Suprapubic skin (tissue), 4 donors: ENCODE measurements around the gene MPHOSPH6. TPM values are rescaled to one million over a fixed set of nuclear protein-coding genes. Genes with fewer than 3 reads are reported as not detected.

ENCODE experiments used
- DNase-seq, 2 donors: peaks; one replicate each; pipeline ENCODE4 v3.0.0-alpha.2; 2019; ENCODE audit warnings: low spot score in 2 of 2
- H3K27ac ChIP-seq: fragments of 200-600 bp; sonication (generic); one replicate; pipeline ENCODE4 v1.5.1; 2019
- H3K27me3 ChIP-seq: fragments of 200-600 bp; sonication (generic); one replicate; pipeline ENCODE4 v1.5.1; 2019
- H3K36me3 ChIP-seq: fragments of 200-600 bp; sonication (generic); one replicate; pipeline ENCODE4 v1.5.1; 2019
- H3K4me1 ChIP-seq: fragments of 200-600 bp; sonication (generic); one replicate; pipeline ENCODE4 v1.5.1; 2019
- H3K4me3 ChIP-seq: fragments of 200-600 bp; sonication (generic); one replicate; pipeline ENCODE4 v1.5.1; 2019; ENCODE audit warnings: mild to moderate bottlenecking
- H3K9me3 ChIP-seq: fragments of 200-600 bp; sonication (generic); one replicate; pipeline ENCODE4 v1.5.1; 2019
- EP300 ChIP-seq: sonication (generic); formaldehyde crosslinking; IDR thresholded peaks from one replicate; pipeline ENCODE4 v1.6.1; 2017; ENCODE audit warnings: antibody characterized with exemption
- POLR2A ChIP-seq, 2 donors: fragments of 450-650 bp; IDR thresholded peaks; one replicate each; pipeline ENCODE4 v1.6.1; 2017; ENCODE audit warnings: antibody characterized with exemption in 2 of 2, mild to moderate bottlenecking in 2 of 2, moderate library complexity in 2 of 2
- POLR2AphosphoS5 ChIP-seq, 3 donors: sonication (generic); formaldehyde crosslinking; IDR thresholded peaks; one replicate each; pipeline ENCODE4 v1.6.1; 2017; ENCODE audit warnings: antibody characterized with exemption in 3 of 3
- WGBS: methylation state at CpG from one replicate; pipeline ENCODE4 v1.1.5; 2018; 5-methylcytosine and 5-hydroxymethylcytosine counted together
- total RNA-seq, 4 donors: library from RNA; depleted of rRNA; stranded (reverse); fragments of >200 nt; gene quantifications; one replicate each; pipeline ENCODE4 v1.1.0, GENCODE V29; 2016
- TF ChIP-seq, protein P1 (sequence below), 2 donors: fragments of 200-600 bp in 1 of 2; fragments of 450-650 bp in 1 of 2; sonication (generic) in 1 of 2; IDR thresholded peaks; one replicate each; pipeline ENCODE4 v1.5.1; 2016 to 2019; ENCODE audit warnings: antibody characterized with exemption in 2 of 2, mild to moderate bottlenecking in 1 of 2, moderate library complexity in 1 of 2

Gene MPHOSPH6
- total RNA-seq, 4 donors from 2014 or later = 26.2 to 58.0 (median 33.5) TPM

DNA sequence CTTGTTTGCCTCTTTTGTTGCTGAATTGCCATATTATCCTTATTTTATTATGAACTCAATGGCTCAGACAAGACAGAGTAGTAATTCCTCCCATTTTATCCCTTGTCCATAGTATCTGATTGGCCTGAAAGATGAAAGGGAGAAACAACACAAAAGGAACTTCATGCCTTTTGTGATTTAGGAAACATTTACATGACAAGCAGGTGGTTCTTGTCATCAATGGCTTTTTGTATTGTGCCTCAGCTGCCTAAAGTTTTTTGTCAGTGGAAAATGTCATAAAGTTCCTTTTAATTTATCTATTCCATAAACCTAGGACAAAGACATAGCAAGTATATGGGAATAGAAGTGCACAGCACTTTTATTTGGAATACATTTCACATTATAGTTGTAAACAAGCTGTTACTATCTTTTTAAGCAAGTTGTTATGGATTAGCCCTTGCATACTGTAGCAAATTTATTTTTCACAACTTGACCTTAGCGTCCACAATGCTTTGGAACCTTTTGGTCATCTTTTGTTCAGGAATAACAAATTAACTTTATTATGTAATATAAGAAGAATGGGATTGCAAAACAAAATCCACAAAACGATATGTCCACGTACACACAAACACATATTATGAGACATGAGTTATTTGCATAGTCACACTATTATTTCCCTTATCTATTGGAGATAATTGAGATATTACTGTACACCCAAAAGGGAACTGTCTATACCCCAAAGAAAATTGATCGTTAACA, 12.4 kb upstream of the MPHOSPH6 start:
- Histone ChIP-seq H3K9me3 (no peaks in the 10 kb centered on the region), H3K4me1 (no peaks in the 10 kb centered on the region), H3K4me3 (no peak overlapping the region), H3K27ac (no peak overlapping the region), H3K27me3 (peaks cover 9% of the 10 kb centered on the region), H3K36me3 (no peaks in the 10 kb centered on the region)
- TF ChIP-seq POLR2A (IDR thresholded peaks at IDR 0.05) (no peak), EP300 (no peak)
- TF ChIP-seq, protein P1, sequence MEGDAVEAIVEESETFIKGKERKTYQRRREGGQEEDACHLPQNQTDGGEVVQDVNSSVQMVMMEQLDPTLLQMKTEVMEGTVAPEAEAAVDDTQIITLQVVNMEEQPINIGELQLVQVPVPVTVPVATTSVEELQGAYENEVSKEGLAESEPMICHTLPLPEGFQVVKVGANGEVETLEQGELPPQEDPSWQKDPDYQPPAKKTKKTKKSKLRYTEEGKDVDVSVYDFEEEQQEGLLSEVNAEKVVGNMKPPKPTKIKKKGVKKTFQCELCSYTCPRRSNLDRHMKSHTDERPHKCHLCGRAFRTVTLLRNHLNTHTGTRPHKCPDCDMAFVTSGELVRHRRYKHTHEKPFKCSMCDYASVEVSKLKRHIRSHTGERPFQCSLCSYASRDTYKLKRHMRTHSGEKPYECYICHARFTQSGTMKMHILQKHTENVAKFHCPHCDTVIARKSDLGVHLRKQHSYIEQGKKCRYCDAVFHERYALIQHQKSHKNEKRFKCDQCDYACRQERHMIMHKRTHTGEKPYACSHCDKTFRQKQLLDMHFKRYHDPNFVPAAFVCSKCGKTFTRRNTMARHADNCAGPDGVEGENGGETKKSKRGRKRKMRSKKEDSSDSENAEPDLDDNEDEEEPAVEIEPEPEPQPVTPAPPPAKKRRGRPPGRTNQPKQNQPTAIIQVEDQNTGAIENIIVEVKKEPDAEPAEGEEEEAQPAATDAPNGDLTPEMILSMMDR (IDR thresholded peaks at IDR 0.05) = no peak
- no peak for DNase-seq
- WGBS = 72% methylated on average over 4 of the region's 4 CpGs

DNA sequence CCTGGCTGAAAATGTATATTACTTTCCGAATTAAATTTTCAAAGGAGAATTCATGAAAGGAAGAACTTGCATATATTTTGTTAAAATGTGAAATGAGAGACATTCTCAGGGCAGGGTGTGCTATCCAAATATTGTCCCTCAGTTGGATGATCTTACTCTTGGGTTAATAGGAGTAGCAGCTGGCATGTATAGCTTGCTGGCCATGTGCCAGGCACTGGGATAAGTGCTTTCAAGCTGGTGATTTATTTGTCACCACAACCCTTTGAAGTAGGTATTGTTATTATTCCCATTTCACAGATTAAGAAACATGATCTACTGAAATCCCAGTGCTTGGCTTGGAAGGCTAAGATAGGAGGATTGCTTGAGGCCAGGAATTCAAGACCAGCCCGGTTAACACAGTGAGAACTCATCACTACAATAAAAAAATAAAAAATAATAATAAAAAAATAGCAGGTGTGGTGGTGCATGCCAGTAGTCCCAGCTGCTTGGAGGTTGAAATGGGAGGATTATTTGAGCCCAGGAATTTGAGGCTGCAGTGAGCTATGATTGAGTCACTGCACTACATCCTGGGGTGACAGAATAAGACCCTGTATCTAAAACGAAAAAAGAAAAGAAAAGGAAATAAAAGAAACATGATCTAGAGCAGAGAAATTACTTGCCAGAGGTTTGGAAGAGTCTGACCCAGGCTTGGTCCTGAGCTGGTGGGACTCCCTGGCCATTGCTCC, 11.6 kb upstream of the MPHOSPH6 start:
- Histone ChIP-seq H3K4me3 (no peak overlapping the region), H3K27ac (no peak overlapping the region), H3K36me3 (no peaks in the 10 kb centered on the region), H3K9me3 (no peaks in the 10 kb centered on the region), H3K27me3 (peaks cover 9% of the 10 kb centered on the region), H3K4me1 (no peaks in the 10 kb centered on the region)
- DNase-seq = no peak
- TF ChIP-seq, protein P1 (IDR thresholded peaks at IDR 0.05) = no peak
- TF ChIP-seq POLR2AphosphoS5 (IDR thresholded peaks at IDR 0.05) (no peak), EP300 (no peak), POLR2A (IDR thresholded peaks at IDR 0.05) (no peak)
- 74% methylated on average over 3 of the region's 3 CpGs for WGBS

DNA sequence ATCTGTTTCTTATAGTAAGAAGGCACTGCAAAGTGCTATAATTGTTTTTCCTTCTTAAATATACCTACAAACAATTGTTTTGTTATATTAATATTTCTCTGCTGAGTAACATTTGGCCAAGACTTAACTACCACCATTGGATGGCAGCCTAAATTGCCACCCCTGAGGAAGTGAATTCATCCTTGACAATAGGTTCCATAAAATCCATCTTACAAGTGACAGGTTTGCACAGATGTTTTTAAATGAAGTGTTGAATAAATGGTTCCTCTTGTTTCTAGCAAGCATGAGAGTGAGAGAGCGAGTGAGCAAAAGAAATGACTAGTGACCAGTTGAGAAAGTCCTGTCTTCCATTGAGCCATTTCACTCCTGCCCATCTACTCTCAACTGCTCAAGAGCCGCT, 8.3 kb upstream of the MPHOSPH6 start:
- WGBS = 90% methylated on average over 2 of the region's 2 CpGs
- DNase-seq = no peak
- Histone ChIP-seq H3K9me3 (no peaks in the 10 kb centered on the region), H3K27me3 (peaks cover 5% of the 10 kb centered on the region), H3K4me3 (no peak overlapping the region), H3K36me3 (no peaks in the 10 kb centered on the region), H3K27ac (no peak overlapping the region), H3K4me1 (no peaks in the 10 kb centered on the region)
- TF ChIP-seq, protein P1 (IDR thresholded peaks at IDR 0.05) = no peak
- TF ChIP-seq POLR2AphosphoS5 (IDR thresholded peaks at IDR 0.05) (no peak), EP300 (no peak), POLR2A (IDR thresholded peaks at IDR 0.05) (no peak)

DNA sequence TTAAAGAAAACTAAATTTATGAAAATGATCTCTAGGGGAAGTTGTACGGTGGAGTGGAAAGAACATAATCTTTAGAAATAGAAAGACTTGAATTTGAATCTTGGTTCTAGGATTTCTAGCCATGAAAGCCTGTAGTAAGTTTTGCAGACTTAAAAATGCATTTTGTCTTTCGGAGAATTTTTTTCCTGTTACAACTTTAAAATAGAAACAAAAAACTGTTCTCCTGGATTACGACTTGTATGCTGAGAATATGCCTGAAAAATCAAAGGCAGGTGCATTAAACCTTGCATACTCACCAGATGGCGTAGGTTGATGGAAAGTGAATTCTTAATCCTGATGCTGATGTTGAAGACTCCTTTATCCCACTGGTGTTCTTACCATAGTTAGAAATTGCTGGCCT, 7.5 kb upstream of the MPHOSPH6 start:
- no peaks in the 10 kb centered on the region for H3K36me3 ChIP-seq
- H3K27me3 ChIP-seq = peaks cover 5% of the 10 kb centered on the region
- H3K27ac ChIP-seq = no peak overlapping the region
- no peaks in the 10 kb centered on the region for H3K9me3 ChIP-seq
- H3K4me1 ChIP-seq = no peaks in the 10 kb centered on the region
- WGBS = 90% methylated on average over 4 of the region's 4 CpGs
- H3K4me3 ChIP-seq = no peak overlapping the region
- DNase-seq = no peak
- TF ChIP-seq POLR2A (IDR thresholded peaks at IDR 0.05) (no peak), POLR2AphosphoS5 (IDR thresholded peaks at IDR 0.05) (no peak), EP300 (no peak)
- TF ChIP-seq, protein P1 (IDR thresholded peaks at IDR 0.05) = no peak

DNA sequence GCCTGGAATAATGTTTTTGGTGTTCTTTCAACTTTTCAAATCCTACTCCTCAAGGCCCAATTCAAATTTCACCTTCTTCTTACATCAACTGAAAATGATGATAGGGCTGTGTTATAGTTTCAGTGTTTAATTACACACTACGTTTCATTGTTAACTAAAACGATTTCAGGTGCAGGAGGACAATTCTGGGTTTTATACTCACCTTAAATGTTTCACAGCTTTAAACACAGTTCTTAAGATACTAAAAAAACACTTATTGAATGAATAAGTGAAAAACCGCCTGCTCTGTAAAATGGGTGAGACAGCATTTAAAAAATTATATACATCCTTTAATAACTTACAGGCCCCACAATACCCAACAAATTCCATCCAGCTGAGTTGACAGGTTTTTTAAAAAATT, 6.2 kb upstream of the MPHOSPH6 start:
- no peaks in the 10 kb centered on the region for H3K36me3 ChIP-seq
- no peak for DNase-seq
- TF ChIP-seq POLR2A (IDR thresholded peaks at IDR 0.05) = no peak
- TF ChIP-seq, protein P1 (IDR thresholded peaks at IDR 0.05) = no peak
- no peak for TF ChIP-seq POLR2AphosphoS5 (IDR thresholded peaks at IDR 0.05)
- TF ChIP-seq EP300 = no peak
- H3K27me3 ChIP-seq = peaks cover 11% of the 10 kb centered on the region
- H3K4me3 ChIP-seq = no peak overlapping the region
- H3K4me1 ChIP-seq = no peaks in the 10 kb centered on the region
- WGBS = 88% methylated on average over 3 of the region's 3 CpGs
- H3K9me3 ChIP-seq = no peaks in the 10 kb centered on the region
- no peak overlapping the region for H3K27ac ChIP-seq
